H1 (cell line): Measurements from ENCODE around the gene SH3GL1. TPM values are rescaled to one million over a fixed set of nuclear protein-coding genes. Genes with fewer than 3 reads are reported as not detected.

ENCODE experiments used
- FOSL1 ChIP-seq: IDR thresholded peaks from 2 replicates; pipeline ENCODE4 v1.6.1; 2011; ENCODE audit warnings: mild to moderate bottlenecking, low read depth, low read length, moderate library complexity; ENCODE audit not compliant: insufficient read depth
- JUND ChIP-seq: IDR thresholded peaks from 2 replicates; pipeline ENCODE4 v1.6.1; 2011; ENCODE audit warnings: mild to moderate bottlenecking, improper control_type of control experiment, low read length
- MAFK ChIP-seq: IDR thresholded peaks from 2 replicates; pipeline ENCODE4 v1.6.1; 2012; ENCODE audit warnings: low read depth, mild to moderate bottlenecking, improper control_type of control experiment, low read length
- SP1 ChIP-seq: IDR thresholded peaks from 2 replicates; pipeline ENCODE4 v1.6.1; 2011; ENCODE audit warnings: low read depth, low read length
- SP4 ChIP-seq: IDR thresholded peaks from 2 replicates; pipeline ENCODE4 v1.6.1; 2012; ENCODE audit warnings: low read length, inconsistent platforms
- polyA plus RNA-seq, 7 experiments: library from polyadenylated mRNA; depleted of rRNA in 3 of 7; stranded (reverse) in 5 of 7; unstranded in 2 of 7; fragments of >200 nt in 5 of 7; fragments of 200-250 nt in 2 of 7; gene quantifications; 1 replicate in 5 of 7; 2 replicates in 1 of 7; 4 replicates in 1 of 7; pipeline versions ENCODE4 v1.2.1 to v1.2.3, GENCODE V29; 2011 to 2013; ENCODE audit warnings: missing spikeins in 2 of 7, mixed read lengths in 2 of 7
- total RNA-seq: library from RNA; stranded (reverse); fragmentation: NEBNext Ultra II Directional; extraction: Animal tissue kit (Norgen Biotek cat#: 25700); gene quantifications from 2 replicates; pipeline ENCODE4 v1.2.1, GENCODE V29; 2021

SH3GL1 gene
- total and polyA plus RNA-seq, 2 of the 8 experiments (the other 6 are each of a cell fraction or from before 2014, with no cell fraction given), result 81.5 to 102 TPM

DNA sequence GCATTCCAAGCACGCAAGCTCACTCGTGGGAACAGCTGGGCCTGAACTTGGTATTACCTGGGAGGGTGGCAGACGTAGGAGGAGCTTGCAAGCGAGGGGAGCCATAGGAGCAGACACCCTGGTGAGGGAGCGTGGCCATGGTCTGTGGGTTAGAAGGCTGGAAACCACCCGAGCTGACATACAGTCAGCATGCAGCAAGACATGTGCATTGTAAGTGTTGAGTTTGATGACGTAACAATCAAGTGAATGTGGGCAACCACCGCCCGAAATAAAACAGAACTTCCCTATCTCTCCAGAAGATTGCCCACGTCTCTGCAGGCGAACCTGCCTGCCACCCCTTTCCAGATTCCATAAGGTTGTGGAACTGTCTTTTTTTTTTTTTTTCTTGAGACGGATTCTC, 30.4 kb upstream of the SH3GL1 start (continued):
- TF ChIP-seq SP4, result no peak
- TF ChIP-seq MAFK, result no peak
- no peak for TF ChIP-seq JUND
- no peak for TF ChIP-seq FOSL1
- TF ChIP-seq SP1, result no peak
- TF ChIP-seq, all 59 proteins: peak for 0
